Ammon's horn (tissue), 1 donor: ENCODE results near the gene M1AP.
A peak's percentile ranks its signal among the peaks of the same experiment; 100 is the strongest.

Experiments used
- DNase-seq: peaks from one replicate; pipeline ENCODE4 v3.0.0-alpha.2; 2016; ENCODE audit warnings: low spot score

M1AP gene

GRCh38 chr2:74597410-74597809, 50.7 kb downstream of the M1AP start:
- no peak for DNase-seq

DNA sequence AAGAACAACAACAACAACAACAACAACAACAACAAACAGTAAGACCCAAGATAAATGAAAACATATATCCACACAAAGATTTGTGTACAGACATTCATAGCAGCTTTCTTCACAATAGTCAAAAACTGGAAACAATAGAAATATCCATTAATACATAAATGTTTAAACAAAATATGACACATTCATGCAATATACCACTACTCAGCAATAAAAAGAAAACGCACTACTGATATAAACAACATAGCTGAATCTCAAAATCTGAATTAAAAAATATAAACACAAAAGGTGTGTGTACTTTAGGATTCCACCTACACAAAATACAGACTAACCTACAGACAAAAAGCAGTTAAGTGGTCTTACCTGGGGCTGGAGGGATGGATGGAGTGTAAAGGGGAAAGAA, 51.5 kb downstream of the M1AP start:
- no peak for DNase-seq

DNA sequence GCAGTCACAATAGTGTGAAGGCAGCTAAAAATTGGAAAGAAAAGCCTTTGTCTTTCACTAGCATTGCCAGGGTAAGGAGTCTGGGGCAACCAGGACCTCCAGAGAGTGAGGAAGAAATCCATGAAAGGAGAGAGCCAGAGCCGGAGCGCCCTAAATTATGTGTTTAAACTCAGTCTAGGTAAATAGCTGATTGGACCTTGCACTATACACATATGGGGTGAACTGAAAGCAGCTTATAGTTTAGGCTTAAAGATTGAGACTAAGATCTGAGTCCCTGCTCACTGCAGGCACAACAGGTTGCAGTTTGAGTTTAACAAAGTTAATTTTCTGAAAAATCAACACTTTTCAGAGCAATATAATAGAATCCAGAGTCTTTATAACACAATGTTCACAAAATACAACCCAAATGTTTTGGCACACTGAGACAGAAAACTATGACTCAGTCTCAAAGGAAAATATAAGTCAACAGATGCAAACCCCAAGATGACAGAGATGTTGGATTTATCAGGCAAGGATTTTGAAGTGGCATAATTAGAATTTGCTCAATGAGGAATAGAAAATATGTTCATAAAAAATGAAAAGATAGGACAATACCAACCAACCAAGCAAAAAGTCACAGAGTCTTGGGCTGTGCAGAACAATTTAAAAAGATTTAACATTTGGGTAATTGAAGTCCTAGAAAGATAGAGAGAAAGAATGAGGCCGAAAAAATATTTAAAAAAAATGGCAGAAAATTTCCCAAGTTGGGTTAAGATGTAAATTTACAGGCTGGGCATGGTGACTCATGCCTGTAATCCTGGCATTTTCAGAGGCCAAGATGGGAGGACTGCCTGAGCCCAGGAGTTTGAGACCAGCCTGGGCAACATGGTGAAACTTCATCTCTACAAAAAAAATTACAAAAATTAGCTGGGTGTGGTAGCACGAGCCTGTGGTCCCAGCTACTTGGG, 54.0 kb downstream of the M1AP start:
- no peak for DNase-seq

DNA sequence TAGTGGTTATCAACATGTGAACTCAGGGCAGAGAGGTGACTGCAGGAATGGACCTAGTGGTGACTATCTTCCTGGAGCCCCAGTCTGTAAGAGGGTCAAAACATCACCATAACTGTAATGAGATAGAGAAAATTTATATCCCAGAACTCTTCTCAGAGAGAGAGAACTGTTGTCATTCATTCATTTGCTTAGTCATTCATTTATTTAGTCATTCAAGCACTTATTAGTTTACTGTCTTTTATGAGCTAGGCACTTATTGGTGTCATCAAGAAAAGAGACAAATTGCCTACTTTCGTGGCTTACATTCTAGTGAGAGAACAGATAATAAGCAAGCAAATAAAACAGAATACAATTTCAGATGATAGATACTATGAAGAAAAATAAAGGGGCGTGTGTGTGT, 59.5 kb downstream of the M1AP start:
- DNase-seq: no peak

GRCh38 chr2:74587664-74588277, 60.4 kb downstream of the M1AP start:
- DNase-seq: peak; percentile 85

DNA sequence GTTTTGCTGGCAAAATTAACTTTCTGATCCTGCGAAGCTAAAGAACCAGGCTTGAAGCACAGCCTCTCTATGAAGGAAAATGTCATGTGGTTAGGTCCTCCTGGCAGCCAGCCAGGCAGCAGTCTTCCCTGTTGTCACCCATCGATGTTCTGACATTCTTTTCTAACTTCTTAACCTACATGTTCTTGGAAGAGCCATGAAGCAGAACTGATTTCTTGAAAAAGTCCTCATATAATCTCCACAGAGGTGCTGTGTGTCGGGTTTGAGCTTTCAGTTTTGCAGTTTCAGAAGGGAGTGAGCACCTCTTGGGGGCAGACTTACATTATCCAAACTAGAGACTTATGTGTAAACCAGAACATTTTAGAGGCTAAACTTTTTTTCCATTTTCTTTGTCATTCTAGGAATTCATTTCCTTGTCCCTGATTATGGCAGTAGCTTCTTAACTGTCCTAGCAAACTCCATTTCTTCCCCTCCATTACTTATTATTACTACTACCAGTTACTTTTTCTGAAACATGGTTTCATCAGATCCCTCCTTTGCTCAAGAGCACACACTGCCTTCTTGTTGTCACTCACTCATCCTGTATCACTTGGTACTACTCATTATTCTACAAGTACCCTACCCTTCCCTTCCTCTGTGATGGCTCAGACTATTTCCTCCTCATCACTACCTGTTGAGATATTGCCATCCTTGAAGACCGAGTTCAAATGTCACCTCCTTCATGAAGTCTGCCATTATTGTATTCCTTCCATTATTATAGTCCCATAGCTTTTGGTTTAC, 62.5 kb downstream of the M1AP start:
- DNase-seq: peak; percentile 53

DNA sequence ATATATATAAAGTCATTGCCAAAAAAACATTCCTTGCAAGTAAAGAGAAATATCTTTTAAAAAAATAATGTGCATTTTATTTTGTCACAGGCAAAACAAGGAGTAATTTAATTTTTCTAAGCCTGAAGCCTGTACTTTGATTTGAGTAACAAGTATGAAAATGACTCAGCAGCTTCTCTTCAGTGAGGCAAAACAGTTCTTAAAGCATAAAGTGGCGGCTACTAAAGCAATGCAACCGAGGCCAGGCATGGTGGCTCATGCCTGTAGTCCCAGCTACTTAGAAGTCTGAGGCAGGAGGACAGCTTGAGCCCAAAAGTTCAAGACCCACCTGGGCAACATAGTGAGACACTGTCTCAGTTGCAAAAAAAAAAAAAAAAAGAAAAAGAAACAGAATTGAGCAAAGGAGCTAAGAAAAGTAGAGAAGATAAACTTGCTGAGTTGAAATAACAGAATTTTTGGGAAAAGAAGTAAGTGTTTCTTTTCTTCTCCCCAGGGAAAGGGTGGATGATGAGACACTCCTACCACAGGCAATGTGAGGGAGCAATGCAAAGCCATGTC, 64.0 kb downstream of the M1AP start:
- no peak for DNase-seq

GRCh38 chr2:74583504-74583903, 64.6 kb downstream of the M1AP start:
- DNase-seq: no peak

DNA sequence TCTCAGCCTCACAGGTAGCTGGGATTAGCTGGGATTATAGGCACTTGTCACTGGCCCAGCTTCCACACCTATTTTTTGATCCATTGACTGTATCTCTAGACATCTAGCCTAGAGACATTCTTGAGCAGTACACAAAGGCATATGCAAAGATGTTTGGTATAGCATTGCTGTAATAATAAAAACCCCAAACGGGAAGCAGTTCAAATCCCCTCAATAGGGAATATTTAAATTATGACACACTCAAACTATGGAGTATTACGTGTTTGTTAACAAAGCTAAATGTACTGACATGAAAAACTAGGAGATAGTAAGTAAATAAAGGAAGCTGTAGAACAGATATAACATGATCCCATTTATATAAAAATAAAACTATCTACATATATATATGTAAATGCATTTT, 65.9 kb downstream of the M1AP start:
- DNase-seq: no peak

DNA sequence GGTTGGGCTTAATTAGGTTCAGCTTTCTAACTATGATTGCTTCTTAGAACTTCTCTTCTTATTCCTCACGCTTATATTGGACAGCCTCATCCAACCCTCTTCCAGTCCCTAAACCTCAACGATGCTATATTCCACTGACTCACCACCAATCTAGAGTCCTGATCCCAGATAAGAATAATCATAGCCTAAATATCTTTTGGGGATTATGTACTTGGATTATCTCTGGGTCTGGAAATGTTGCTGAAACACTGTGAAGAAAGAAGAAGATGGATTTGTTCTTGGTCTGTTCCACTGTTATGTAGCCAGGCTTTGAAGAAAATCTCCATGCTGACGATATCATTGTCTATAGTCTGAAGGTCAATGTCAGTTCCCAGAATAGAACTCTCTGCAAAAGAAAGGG, 66.7 kb downstream of the M1AP start:
- no peak for DNase-seq

DNA sequence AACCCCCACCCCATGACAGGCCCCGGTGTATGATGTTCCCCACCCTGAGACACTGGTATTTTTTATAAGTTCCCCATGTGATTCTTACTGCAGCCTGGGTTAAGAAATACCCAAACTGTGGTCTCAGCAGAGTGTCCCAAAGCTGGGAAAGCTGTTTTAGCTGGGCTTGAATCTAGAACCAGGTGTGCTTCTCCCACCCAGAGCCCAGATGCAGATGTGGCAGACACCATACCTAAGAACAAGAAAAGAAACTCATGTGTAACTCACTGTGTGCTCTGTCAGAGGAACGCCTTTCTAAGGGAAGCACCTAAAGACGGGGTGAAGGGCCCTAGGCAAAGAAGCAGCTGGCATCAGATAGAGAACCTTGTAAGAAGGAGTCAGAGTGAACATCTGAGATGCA, 69.7 kb downstream of the M1AP start:
- DNase-seq: no peak

- peak; percentile 39 for DNase-seq
Measured at GRCh38 chr2:74577448-74577847, 70.7 kb downstream of the M1AP start.

- peak; percentile 74 for DNase-seq
Measured at GRCh38 chr2:74576863-74577229, 71.3 kb downstream of the M1AP start.

DNA sequence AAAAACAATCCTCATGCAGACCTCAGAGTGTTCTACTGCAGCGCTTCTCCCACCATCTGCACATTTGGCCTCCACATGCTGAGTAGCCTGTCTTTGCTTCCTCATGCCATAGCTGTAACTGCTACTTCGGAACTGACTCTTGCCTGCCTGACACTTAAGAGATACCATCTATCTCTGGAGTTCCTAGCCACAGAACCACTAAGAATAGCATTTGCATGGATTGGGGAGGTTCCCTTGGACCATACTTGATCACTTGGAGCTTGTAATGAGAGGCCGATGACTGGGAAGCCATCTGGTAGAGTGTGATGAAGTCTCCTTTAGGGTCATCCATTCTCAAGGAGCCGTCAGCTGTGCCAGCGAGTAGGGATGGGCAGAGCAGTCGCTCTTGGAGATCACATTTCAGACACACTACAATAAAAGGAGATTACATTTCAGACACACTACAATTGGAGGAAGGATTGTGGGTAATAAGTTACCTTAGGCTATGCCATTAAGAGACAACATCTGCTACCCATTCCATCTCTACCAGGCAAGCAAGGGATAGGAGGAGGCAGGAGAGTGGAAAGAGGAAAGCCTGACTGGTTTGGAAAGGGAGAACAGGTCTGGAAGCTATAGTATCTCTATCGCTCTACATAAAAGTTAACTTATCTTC, 71.8 kb downstream of the M1AP start:
- DNase-seq: peak; percentile 35

- DNase-seq: no peak
Measured at GRCh38 chr2:74575320-74575719, 72.8 kb downstream of the M1AP start.

- DNase-seq: peak; percentile 60
Measured at GRCh38 chr2:74573747-74574562, 74.2 kb downstream of the M1AP start.

GRCh38 chr2:74572178-74572925, 75.8 kb downstream of the M1AP start:
- DNase-seq: no peak

- DNase-seq: no peak
Measured at GRCh38 chr2:74571058-74571457, 77.1 kb downstream of the M1AP start.

- no peak for DNase-seq
Measured at GRCh38 chr2:74569686-74570085, 78.4 kb downstream of the M1AP start.

GRCh38 chr2:74567881-74568280, 80.2 kb downstream of the M1AP start:
- DNase-seq: no peak
